ENCODE data around the gene RYR2. TPM values are rescaled to one million over a fixed set of nuclear protein-coding genes. Genes with fewer than 3 reads are reported as not detected.
"Not testable (repeated sequence)": the region's sequence is repeated elsewhere in the genome, so short reads cannot be mapped to it uniquely, and the experiment has no call there.

RYR2 gene
- total RNA-seq, 1 donor from 2014 or later = not detected

- DNase-seq (ENCODE audit: low read depth, low spot score) = no peak
These were observed 796.3 kb downstream of the RYR2 start for GRCh38 chr1:237838320-237838719.

GRCh38 chr1:237838904-237839534 lies 797.0 kb downstream of the RYR2 start:
- DNase-seq (ENCODE audit: low read depth, low spot score) = no peak

GRCh38 chr1:237841485-237841884 lies 799.5 kb downstream of the RYR2 start:
- no peak for DNase-seq (ENCODE audit: low read depth, low spot score)

GRCh38 chr1:237843516-237843915 lies 801.5 kb downstream of the RYR2 start:
- DNase-seq (ENCODE audit: low read depth, low spot score) = not testable (repeated sequence)

GRCh38 chr1:237851210-237851845 lies 809.3 kb downstream of the RYR2 start:
- no peak for DNase-seq (ENCODE audit: low read depth, low spot score)

GRCh38 chr1:237852342-237852741 lies 810.4 kb downstream of the RYR2 start:
- no peak for DNase-seq (ENCODE audit: low read depth, low spot score)

- no peak for DNase-seq (ENCODE audit: low read depth, low spot score)
These were observed 815.5 kb downstream of the RYR2 start for GRCh38 chr1:237857455-237857854.

- DNase-seq (ENCODE audit: low read depth, low spot score) = no peak
These were observed 817.0 kb downstream of the RYR2 start for GRCh38 chr1:237858992-237859391.

- DNase-seq (ENCODE audit: low read depth, low spot score) = no peak
These were observed 820.0 kb downstream of the RYR2 start for GRCh38 chr1:237861944-237862343.

GRCh38 chr1:237863234-237863633 lies 821.2 kb downstream of the RYR2 start:
- DNase-seq (ENCODE audit: low read depth, low spot score) = no peak

GRCh38 chr1:237864338-237865244 lies 822.6 kb downstream of the RYR2 start:
- DNase-seq (ENCODE audit: low read depth, low spot score) = no peak

GRCh38 chr1:237867380-237867888 lies 825.5 kb downstream of the RYR2 start:
- DNase-seq (ENCODE audit: low read depth, low spot score) = no peak

- no peak for DNase-seq (ENCODE audit: low read depth, low spot score)
These were observed 827.0 kb downstream of the RYR2 start for GRCh38 chr1:237868817-237869600.

GRCh38 chr1:237873487-237874211 lies 831.7 kb downstream of the RYR2 start:
- no peak for DNase-seq (ENCODE audit: low read depth, low spot score)

GRCh38 chr1:237875291-237875690 lies 833.3 kb downstream of the RYR2 start:
- DNase-seq (ENCODE audit: low read depth, low spot score) = no peak

GRCh38 chr1:237877631-237878030 lies 835.6 kb downstream of the RYR2 start:
- DNase-seq (ENCODE audit: low read depth, low spot score) = no peak

GRCh38 chr1:237878406-237878805 lies 836.4 kb downstream of the RYR2 start:
- no peak for DNase-seq (ENCODE audit: low read depth, low spot score)

- no peak for DNase-seq (ENCODE audit: low read depth, low spot score)
These were observed 837.2 kb downstream of the RYR2 start for GRCh38 chr1:237879195-237879594.
